OCI-M2 (cell line): ENCODE results near the gene SUSD4.
"Not testable (repeated sequence)": the region's sequence is repeated elsewhere in the genome, so short reads cannot be mapped to it uniquely, and the experiment has no call there.

Source experiments
- DNase-seq: peaks from one replicate; lab custom pipeline; 2025; ENCODE audit not compliant: unreplicated experiment; lab: John Stamatoyannopoulos, UW

SUSD4 gene

GRCh38 chr1:223299553-223299952, 64.4 kb downstream of the SUSD4 start:
- DNase-seq, result no peak

DNA sequence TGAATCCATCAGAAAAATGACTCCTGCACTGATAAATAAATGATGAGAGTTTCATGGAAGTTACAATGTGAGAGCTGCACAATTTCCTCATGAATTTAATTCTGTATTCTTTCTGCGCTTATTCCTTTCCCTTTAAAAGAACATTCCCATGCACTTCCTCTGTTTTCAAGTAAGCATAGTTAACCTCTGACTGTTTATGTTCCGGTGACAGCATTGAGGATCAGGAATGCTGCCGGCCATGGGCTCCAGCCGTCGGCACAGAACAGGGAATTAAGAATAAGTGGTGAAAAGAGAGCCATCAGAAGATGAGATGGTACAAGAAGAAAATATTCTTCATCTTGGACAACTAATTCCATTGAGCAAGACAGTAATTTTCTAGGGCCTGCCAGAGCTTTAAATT, 65.3 kb downstream of the SUSD4 start:
- no peak for DNase-seq

GRCh38 chr1:223297800-223298199, 66.2 kb downstream of the SUSD4 start:
- DNase-seq, result no peak

DNA sequence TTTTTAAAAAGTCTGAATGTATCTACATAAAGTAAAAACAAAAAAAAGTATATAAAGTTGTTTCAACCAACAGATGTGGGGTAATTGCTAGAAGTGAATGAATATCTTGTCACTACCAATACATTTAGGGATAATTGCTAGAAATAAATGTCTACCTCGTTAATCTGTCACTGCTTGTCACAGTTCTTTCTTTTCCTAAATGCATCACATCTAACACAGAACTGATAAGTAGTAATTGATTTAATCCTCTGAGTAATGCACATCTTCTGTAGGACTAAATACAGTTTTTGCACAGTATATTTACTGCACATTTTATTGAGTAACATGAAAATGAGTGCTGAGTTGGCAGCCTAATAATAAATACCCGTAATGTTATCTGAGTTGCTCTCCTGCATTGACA, 72.2 kb downstream of the SUSD4 start:
- no peak for DNase-seq

DNA sequence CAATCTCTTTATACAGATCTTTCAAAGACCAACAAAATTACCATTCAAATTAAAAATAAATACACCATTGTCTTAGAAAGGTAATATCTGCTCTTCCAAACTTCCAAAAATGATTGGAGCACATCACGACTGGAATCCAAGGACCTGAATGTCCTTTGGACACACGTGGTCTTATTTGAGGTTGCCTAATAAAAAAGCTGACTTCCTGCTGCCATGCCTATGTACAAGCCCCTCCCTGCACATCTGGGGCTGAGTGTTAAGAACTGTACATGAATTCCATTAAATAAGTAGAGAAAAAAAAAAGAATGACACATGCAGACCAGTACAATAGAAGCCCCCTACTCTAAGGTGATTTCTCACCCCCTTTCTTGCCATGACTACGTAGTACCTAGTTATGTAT, 73.6 kb downstream of the SUSD4 start:
- no peak for DNase-seq

DNA sequence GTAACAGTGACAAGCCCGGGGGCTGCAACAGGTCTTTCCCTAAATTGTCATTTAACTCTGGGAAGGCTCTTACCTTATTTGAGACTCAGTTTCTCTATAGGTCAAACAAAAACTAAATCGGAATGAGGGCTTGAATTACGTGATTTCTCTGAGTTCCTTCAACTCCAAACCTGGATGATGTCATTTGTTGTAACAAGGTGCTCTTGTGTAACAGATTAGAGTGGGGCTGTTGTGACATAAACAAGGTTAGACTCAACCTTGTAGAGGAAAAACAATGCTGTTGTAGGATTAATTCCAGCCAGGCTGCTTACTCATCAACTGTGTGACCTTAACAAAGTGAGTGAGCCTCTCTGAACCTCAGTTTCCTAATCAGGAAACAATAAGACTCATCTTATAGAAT, 74.4 kb downstream of the SUSD4 start:
- no peak for DNase-seq

DNA sequence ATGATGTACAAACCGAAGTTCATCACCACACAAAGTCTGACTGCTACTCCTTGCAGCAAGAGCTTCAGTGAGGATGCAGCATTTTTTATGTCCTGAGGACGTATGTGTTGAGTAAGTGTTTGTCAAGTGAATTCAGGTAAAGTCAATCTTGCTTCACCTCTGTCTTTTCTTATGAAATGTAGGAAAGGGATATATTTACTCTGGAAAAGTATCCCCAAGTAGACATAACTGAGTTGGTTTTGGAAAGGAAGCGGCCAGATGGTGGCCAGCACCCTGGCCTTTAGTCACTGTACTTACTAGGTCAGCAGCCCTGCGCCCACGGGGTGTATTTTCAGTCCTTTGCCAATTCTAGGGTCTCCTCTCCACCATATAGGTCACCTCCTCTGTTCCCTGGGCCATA, 75.2 kb downstream of the SUSD4 start:
- no peak for DNase-seq

DNA sequence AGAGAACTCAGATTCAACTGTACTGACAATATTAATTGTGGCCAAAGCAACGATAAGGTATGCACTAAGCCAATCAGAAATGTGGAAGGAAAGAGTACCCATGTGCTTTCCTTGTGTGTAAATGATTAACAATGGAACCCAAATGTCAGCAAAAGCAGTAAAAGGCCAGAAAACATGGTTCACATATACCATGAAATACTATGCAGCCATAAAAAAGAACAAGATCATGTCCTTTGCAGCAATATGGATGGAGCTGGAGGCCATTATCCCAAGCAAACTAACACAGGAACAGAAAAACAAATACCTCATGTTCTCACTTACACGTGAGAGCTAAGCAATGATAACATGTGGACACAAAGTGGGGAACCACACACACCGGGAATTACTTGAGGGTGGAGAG, 78.5 kb downstream of the SUSD4 start:
- no peak for DNase-seq

- not testable (repeated sequence) for DNase-seq
These were observed 80.3 kb downstream of the SUSD4 start for GRCh38 chr1:223283697-223284096.

- not testable (repeated sequence) for DNase-seq
These were observed 85.7 kb downstream of the SUSD4 start for GRCh38 chr1:223278311-223278710.

- DNase-seq, result no peak
These were observed 87.9 kb downstream of the SUSD4 start for GRCh38 chr1:223276029-223276428.

GRCh38 chr1:223273511-223273910, 90.5 kb downstream of the SUSD4 start:
- DNase-seq, result no peak

- DNase-seq, result no peak
These were observed 92.7 kb downstream of the SUSD4 start for GRCh38 chr1:223271085-223271781.

DNA sequence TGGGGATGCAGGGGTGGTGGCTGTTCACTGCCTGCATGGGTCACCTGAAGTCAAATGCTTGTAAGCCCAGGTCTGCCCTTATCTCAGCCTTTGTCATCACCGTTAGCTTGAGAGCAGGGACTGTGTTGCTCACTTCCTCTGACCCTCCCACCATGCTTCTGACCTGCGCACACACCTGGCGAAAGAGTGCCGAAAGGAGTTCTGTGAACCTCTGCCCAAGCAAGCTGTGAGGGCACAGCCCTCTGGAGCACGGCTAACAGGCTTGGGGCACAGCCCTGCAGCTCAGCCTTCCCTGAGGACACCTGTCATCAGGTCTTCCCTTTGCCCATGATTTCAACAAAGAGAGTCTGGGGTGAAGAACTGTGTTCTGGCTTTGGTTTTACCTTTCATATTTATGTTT, 93.8 kb downstream of the SUSD4 start:
- DNase-seq, result no peak

GRCh38 chr1:223269006-223269405, 95.0 kb downstream of the SUSD4 start:
- DNase-seq, result no peak

DNA sequence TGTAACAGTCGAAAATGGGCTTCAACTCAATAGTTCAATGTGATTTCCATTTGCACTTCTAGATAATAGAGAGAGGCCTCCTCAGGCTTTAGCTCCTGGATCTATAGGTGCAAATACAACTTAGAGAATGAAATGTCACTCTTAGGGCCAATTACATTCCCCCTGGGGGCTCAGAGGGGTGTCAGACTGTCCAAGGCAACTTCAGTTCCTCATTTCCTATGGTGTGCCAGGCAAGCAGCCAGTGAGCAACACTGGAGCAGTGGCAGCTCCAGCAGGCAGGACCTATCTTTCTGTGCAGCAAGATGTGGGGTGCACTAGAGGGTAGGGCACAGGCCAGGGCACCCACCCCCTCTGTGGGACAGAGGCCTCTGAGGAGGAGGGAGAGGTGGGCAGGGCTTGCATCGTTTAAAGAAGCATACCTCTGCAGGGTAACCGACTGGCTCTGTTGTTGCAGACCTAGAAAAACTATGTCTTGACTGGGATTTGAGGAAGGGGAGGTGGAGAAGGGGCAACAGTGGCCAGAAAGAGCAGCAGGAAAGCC, 97.3 kb downstream of the SUSD4 start:
- DNase-seq, result no peak

DNA sequence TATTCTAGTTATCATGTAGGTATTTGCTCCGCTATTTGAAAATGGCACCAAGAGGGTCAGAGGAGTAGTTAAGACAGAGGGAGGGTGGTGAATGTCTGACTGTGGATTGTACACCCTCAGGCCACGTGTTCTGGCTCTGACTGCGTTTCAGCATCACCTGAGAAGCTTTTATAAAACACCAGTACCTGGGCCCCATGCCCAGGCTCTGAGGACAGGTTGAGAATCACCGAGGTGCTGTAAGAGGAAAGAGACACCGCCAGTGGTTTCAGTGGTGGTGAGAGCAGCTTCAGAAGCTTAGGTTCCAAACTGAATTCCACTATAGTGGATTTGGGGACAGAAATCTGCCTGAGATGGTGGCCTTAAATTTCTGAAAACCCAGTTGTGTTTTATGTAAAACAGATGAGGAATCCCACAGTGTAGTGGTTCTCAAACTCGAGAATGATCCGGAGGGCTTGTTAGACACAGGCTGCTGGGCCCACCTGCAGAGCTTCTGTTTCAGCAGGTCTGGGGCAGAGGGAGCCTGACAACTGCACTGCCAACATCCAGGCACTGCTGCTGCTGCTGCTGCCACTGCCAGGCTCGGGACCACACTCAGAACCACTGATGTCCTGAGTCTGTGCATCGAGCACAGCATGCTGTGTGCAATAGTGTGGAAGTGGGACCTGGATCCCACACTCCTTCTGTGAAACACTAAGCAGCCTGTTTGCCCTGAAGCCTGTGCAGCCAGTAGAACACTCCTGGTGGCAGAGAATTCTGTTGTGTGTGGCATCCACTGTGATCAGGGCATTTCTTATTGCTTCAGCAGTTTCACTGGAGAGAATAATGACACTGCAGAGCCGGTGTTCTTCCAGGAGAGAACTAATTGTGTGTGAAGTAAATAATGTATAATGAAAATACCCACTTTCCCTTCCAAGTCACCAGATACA, 98.7 kb downstream of the SUSD4 start:
- DNase-seq, result no peak

DNA sequence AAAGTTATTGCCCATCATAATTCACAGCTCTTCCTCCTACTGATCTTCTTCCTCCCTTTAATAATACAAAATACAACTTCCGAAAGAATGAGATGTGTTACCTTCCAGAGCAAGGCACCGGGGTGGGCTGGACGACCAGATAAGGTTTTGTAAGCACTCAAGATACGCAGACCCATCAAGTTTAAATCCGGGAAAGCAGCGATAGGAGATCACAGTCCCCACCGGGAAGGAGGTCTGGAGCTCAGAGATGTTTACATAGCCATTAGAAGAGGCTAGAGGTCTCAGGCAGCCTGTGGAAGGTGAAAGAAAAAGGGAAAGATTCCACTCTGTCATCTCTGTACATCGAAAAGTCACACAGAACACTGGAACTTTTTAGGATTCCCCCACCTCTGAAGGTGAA, 99.4 kb downstream of the SUSD4 start:
- no peak for DNase-seq

GRCh38 chr1:223261914-223262313, 102.1 kb downstream of the SUSD4 start:
- DNase-seq, result no peak

DNA sequence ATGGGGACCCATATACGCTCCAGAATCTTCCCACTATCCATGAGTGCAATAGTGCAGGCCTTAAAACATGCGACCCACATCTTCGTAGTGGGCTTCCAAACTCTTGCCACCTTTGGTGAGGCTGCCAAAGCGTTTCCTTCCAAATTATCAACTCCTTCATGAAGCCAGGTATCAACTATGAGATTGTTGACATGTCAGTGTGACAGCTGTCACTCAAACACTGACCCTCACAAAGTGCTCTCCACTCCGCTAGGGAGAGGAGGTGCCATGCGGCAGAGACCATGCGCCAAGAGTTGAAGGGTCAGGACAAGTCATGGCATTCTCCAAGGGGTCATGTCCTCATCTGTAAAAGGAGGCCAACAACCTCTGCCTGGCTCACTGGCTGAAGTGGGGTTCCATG, 103.3 kb downstream of the SUSD4 start:
- no peak for DNase-seq

DNA sequence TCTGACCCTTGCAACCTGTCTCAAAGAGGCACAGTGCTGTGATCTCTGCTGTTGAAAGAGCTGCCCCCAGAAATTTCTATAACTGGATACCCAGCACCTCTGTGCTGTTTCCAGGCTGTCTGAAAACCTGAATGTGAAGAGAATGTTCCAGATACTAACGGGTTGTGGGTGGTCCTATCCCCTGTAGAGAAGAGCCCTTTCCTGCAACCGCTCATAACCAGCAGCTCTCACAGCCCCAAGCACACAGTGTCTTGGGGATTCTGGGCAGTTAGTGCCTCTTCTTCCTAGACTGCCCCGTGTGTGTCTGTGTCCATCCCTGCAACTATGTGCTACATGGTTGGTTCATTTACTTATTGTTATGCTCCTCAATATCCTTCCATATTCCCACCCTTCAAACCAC, 104.5 kb downstream of the SUSD4 start:
- no peak for DNase-seq

DNA sequence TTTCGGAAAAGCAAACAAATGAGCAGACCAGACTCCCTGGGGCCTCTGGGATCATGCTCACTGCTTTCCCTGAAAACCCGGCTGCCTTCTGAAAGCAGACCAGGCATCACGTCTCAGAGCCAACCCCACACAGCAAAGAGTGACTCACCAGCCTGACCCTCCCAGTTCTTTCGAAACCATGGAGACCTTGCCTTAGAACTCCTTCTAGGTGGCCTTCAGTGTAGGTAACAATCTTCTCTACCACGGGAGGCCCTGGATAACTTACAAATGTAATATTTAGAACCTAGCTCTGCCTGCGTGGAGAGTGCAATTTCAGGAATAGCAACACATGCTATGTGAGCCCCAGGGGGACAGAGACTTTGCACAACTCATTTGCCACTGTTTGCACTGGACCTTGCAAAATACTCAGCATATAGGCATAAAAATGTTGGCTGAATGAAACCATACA, 105.2 kb downstream of the SUSD4 start:
- no peak for DNase-seq
